ENCODE data around the gene MYNN. TPM values are rescaled to one million over a fixed set of nuclear protein-coding genes. Genes with fewer than 3 reads are reported as not detected.

The MYNN gene
- total and polyA plus RNA-seq, 2 of the 13 experiments (the other 11 are each of a cell fraction or from before 2014, with no cell fraction given) = 10.4 to 17.6 TPM

GRCh38 chr3:169769287-169770181 is 3.7 kb upstream of the MYNN start, which contains the start of gene ACTRT3 (continued):
- TF ChIP-seq ZNF296 (CRISPR knock-in tag; conservative IDR thresholded peaks at IDR 0.05) (no peak), ZMAT5 (CRISPR knock-in tag; IDR thresholded peaks at IDR 0.05; ENCODE audit: borderline replicate concordance, low read depth) (no peak), ZXDC (CRISPR knock-in tag; IDR thresholded peaks at IDR 0.05) (no peak), ATF7-NPFF (CRISPR knock-in tag; IDR thresholded peaks at IDR 0.05; ENCODE audit: low read depth) (no peak), MIER3 (CRISPR knock-in tag; IDR thresholded peaks at IDR 0.05; ENCODE audit: borderline replicate concordance) (no peak), KDM2A (CRISPR knock-in tag; IDR thresholded peaks at IDR 0.05; ENCODE audit: borderline replicate concordance, low read depth) (peak; percentile 37; the same call in 1 of the 2 replicates), ZBTB38 (CRISPR knock-in tag; IDR thresholded peaks at IDR 0.05) (0 out of 2 replicates have a peak, but pooled peaks have one; percentile 40), SMAD3 (CRISPR knock-in tag; IDR thresholded peaks at IDR 0.05) (no peak), ZNF3 (CRISPR knock-in tag; IDR thresholded peaks at IDR 0.05) (no peak), TEF (CRISPR knock-in tag; IDR thresholded peaks at IDR 0.05) (no peak), NFKB2 (CRISPR knock-in tag; IDR thresholded peaks at IDR 0.05; ENCODE audit: borderline replicate concordance) (0 out of 2 replicates have a peak, but pooled peaks have one; percentile 32), ZNF660 (CRISPR knock-in tag; IDR thresholded peaks at IDR 0.05; ENCODE audit: borderline replicate concordance, low read depth) (no peak), GATA4 (IDR thresholded peaks at IDR 0.05; ENCODE audit: borderline replicate concordance, low read depth) (no peak), ZNF724P (CRISPR knock-in tag; IDR thresholded peaks at IDR 0.05; ENCODE audit: borderline replicate concordance) (no peak), KDM6A (CRISPR knock-in tag; IDR thresholded peaks at IDR 0.05; ENCODE audit: low read depth) (no peak), SPEN (CRISPR knock-in tag; IDR thresholded peaks at IDR 0.05; ENCODE audit: low read depth) (peak; percentile 44; the same call in 1 of the 2 replicates)
- TF ChIP-seq, protein P1, sequence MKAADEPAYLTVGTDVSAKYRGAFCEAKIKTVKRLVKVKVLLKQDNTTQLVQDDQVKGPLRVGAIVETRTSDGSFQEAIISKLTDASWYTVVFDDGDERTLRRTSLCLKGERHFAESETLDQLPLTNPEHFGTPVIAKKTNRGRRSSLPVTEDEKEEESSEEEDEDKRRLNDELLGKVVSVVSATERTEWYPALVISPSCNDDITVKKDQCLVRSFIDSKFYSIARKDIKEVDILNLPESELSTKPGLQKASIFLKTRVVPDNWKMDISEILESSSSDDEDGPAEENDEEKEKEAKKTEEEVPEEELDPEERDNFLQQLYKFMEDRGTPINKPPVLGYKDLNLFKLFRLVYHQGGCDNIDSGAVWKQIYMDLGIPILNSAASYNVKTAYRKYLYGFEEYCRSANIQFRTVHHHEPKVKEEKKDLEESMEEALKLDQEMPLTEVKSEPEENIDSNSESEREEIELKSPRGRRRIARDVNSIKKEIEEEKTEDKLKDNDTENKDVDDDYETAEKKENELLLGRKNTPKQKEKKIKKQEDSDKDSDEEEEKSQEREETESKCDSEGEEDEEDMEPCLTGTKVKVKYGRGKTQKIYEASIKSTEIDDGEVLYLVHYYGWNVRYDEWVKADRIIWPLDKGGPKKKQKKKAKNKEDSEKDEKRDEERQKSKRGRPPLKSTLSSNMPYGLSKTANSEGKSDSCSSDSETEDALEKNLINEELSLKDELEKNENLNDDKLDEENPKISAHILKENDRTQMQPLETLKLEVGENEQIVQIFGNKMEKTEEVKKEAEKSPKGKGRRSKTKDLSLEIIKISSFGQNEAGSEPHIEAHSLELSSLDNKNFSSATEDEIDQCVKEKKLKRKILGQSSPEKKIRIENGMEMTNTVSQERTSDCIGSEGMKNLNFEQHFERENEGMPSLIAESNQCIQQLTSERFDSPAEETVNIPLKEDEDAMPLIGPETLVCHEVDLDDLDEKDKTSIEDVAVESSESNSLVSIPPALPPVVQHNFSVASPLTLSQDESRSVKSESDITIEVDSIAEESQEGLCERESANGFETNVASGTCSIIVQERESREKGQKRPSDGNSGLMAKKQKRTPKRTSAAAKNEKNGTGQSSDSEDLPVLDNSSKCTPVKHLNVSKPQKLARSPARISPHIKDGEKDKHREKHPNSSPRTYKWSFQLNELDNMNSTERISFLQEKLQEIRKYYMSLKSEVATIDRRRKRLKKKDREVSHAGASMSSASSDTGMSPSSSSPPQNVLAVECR (CRISPR knock-in tag; IDR thresholded peaks at IDR 0.05; ENCODE audit: borderline replicate concordance) = peak; percentile 54; the same call in 1 of the 2 replicates
- TF ChIP-seq, protein P2, sequence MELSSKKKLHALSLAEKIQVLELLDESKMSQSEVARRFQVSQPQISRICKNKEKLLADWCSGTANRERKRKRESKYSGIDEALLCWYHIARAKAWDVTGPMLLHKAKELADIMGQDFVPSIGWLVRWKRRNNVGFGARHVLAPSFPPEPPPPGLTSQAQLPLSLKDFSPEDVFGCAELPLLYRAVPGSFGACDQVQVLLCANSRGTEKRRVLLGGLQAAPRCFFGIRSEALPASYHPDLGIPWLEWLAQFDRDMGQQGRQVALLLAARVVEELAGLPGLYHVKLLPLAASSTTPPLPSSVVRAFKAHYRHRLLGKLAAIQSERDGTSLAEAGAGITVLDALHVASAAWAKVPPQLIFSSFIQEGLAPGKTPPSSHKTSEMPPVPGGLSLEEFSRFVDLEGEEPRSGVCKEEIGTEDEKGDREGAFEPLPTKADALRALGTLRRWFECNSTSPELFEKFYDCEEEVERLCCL (CRISPR knock-in tag; IDR thresholded peaks at IDR 0.05; ENCODE audit: borderline replicate concordance) = no peak
- TF ChIP-seq, protein P3, sequence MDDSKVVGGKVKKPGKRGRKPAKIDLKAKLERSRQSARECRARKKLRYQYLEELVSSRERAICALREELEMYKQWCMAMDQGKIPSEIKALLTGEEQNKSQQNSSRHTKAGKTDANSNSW (CRISPR knock-in tag; IDR thresholded peaks at IDR 0.05; ENCODE audit: borderline replicate concordance) = no peak
